ENCODE data around the gene TPP1. TPM values are rescaled to one million over a fixed set of nuclear protein-coding genes. Genes with fewer than 3 reads are reported as not detected.

The TPP1 gene
- total and polyA plus RNA-seq, 4 experiments from 2014 or later, result 103 to 198 (median 169) TPM

- Histone ChIP-seq H3K4me1 (ENCODE audit: insufficient read depth, low read length) (peaks cover 15% of the 10 kb centered on the region), H3K36me3 (ENCODE audit: insufficient read depth, low read length) (no peaks in the 10 kb centered on the region), H3K4me3 (ENCODE audit: low read length in 2 of 2) (no peak overlapping the region), H3K27me3 (ENCODE audit: insufficient read depth, low read length) (no peaks in the 10 kb centered on the region), H3K27ac (ENCODE audit: low read depth, low read length) (no peak overlapping the region), H3K9me3 (ENCODE audit: control insufficient read depth in 1 of 2, low read length in 2 of 2) (no peaks in the 10 kb centered on the region)
- Mint-ChIP-seq H3K9me3 (no peaks in the 10 kb centered on the region), H3K27ac (no peak overlapping the region), H3K4me3 (no peak overlapping the region), H3K36me3 (peaks cover 0 to 8% of the 10 kb centered on the region in 2 donors), H3K4me1 (peaks cover 8 to 19% (median 13%) of the 10 kb centered on the region in 4 donors), H3K27me3 (no peaks in the 10 kb centered on the region)
- intact Hi-C loops (cut with micrococcal nuclease), result no loop called here
- CTCF ChIA-PET (ENCODE audit: partially characterized antibody), result interaction anchor here (1.2 kb wide), 1 partner anchor 9 kb away, joined by 4 read pairs; no protein-coding TSS in a partner anchor
- POLR2A ChIA-PET (ENCODE audit: partially characterized antibody), result interaction anchor here (0.7 to 3.6 kb wide), 5 partner anchors 11 to 53 kb away, joined by 3 to 27 read pairs (median 9); partner anchors contain the start of genes MRPL17, TAF10 and TPP1
- DNase-seq, result no peak
Measured at GRCh38 chr11:6629892-6630631, 10.8 kb upstream of the TPP1 start.

GRCh38 chr11:6629573-6629891 is 10.3 kb upstream of the TPP1 start:
- Histone ChIP-seq H3K4me1 (ENCODE audit: insufficient read depth, low read length) (peaks cover 15% of the 10 kb centered on the region), H3K27me3 (ENCODE audit: insufficient read depth, low read length) (no peaks in the 10 kb centered on the region), H3K36me3 (ENCODE audit: insufficient read depth, low read length) (no peaks in the 10 kb centered on the region), H3K27ac (ENCODE audit: low read depth, low read length) (no peak overlapping the region), H3K4me3 (ENCODE audit: low read length in 2 of 2) (no peak overlapping the region), H3K9me3 (ENCODE audit: control insufficient read depth in 1 of 2, low read length in 2 of 2) (no peaks in the 10 kb centered on the region)
- ChIA-PET POLR2A (ENCODE audit: partially characterized antibody) (interaction anchor here (0.7 to 3.6 kb wide), 4 partner anchors 11 to 54 kb away, joined by 3 to 27 read pairs (median 8); partner anchors contain the start of genes MRPL17, TAF10 and TPP1), CTCF (ENCODE audit: partially characterized antibody) (no interaction called here)
- intact Hi-C loops (cut with micrococcal nuclease), result no loop called here
- DNase-seq, result no peak
- H3K9me3 Mint-ChIP-seq, result no peaks in the 10 kb centered on the region
- no peak overlapping the region for H3K27ac Mint-ChIP-seq
- no peaks in the 10 kb centered on the region for H3K27me3 Mint-ChIP-seq
- H3K36me3 Mint-ChIP-seq, result peaks cover 0 to 9% of the 10 kb centered on the region in 2 donors
- H3K4me3 Mint-ChIP-seq, result no peak overlapping the region
- H3K4me1 Mint-ChIP-seq, result peaks cover 8 to 19% (median 13%) of the 10 kb centered on the region in 4 donors

- no peaks in the 10 kb centered on the region for H3K27me3 ChIP-seq (ENCODE audit: insufficient read depth, low read length)
- H3K9me3 ChIP-seq (ENCODE audit: control insufficient read depth in 1 of 2, low read length in 2 of 2), result no peaks in the 10 kb centered on the region
- no peaks in the 10 kb centered on the region for H3K27me3 Mint-ChIP-seq
- H3K27ac ChIP-seq (ENCODE audit: low read depth, low read length), result no peak overlapping the region
- DNase-seq, result no peak
- H3K36me3 Mint-ChIP-seq, result peaks cover 0 to 13% of the 10 kb centered on the region in 2 donors
- no peak overlapping the region for H3K4me3 ChIP-seq (ENCODE audit: low read length in 2 of 2)
- intact Hi-C loops (cut with micrococcal nuclease), result no loop called here
- H3K36me3 ChIP-seq (ENCODE audit: insufficient read depth, low read length), result no peaks in the 10 kb centered on the region
- H3K4me1 ChIP-seq (ENCODE audit: insufficient read depth, low read length), result peaks cover 15% of the 10 kb centered on the region
- ChIA-PET POLR2A (ENCODE audit: partially characterized antibody) (interaction anchor here (0.8 to 3.6 kb wide), 3 partner anchors 10 to 24 kb away, joined by 3 to 27 read pairs (median 14); partner anchors contain the start of genes TAF10 and TPP1), CTCF (ENCODE audit: partially characterized antibody) (interaction anchor here (1.4 kb wide), 1 partner anchor 12 kb away, joined by 3 read pairs; no protein-coding TSS in a partner anchor)
- peaks cover 8 to 19% (median 13%) of the 10 kb centered on the region in 4 donors for H3K4me1 Mint-ChIP-seq
- peak overlapping the region in 1 of 8 donors; percentile 15 for H3K4me3 Mint-ChIP-seq
- no peaks in the 10 kb centered on the region for H3K9me3 Mint-ChIP-seq
- H3K27ac Mint-ChIP-seq, result peak overlapping the region in 1 of 7 donors; percentile 48
Measured at GRCh38 chr11:6628526-6628925, 9.3 kb upstream of the TPP1 start.

- peaks cover 8 to 19% (median 13%) of the 10 kb centered on the region in 4 donors for H3K4me1 Mint-ChIP-seq
Measured at GRCh38 chr11:6627762-6628241, 8.6 kb upstream of the TPP1 start.

GRCh38 chr11:6626971-6627761 is 7.9 kb upstream of the TPP1 start:
- no peaks in the 10 kb centered on the region for H3K9me3 ChIP-seq (ENCODE audit: control insufficient read depth in 1 of 2, low read length in 2 of 2)
- CTCF ChIA-PET (ENCODE audit: partially characterized antibody), result interaction anchor here (1.2 to 1.4 kb wide), 3 partner anchors 9 to 23 kb away, joined by 3 to 6 read pairs (median 3); no protein-coding TSS in a partner anchor
- peaks cover 0 to 13% of the 10 kb centered on the region in 2 donors for H3K36me3 Mint-ChIP-seq

More at GRCh38 chr11:6627762-6628241, 8.6 kb upstream of the TPP1 start:
- intact Hi-C loops (cut with micrococcal nuclease), result no loop called here
- CTCF ChIA-PET (ENCODE audit: partially characterized antibody), result interaction anchor here (1.2 to 1.4 kb wide), 3 partner anchors 10 to 23 kb away, joined by 3 to 6 read pairs (median 3); no protein-coding TSS in a partner anchor
- Histone ChIP-seq H3K4me1 (ENCODE audit: insufficient read depth, low read length) (peaks cover 15% of the 10 kb centered on the region), H3K27ac (ENCODE audit: low read depth, low read length) (peak overlapping the region; percentile 3), H3K4me3 (ENCODE audit: low read length in 2 of 2) (no peak overlapping the region), H3K36me3 (ENCODE audit: insufficient read depth, low read length) (no peaks in the 10 kb centered on the region), H3K9me3 (ENCODE audit: control insufficient read depth in 1 of 2, low read length in 2 of 2) (no peaks in the 10 kb centered on the region), H3K27me3 (ENCODE audit: insufficient read depth, low read length) (no peaks in the 10 kb centered on the region)
- peak in 3 of 5 donors; percentile 25 to 33 (median 26) for DNase-seq
- POLR2A ChIA-PET (ENCODE audit: partially characterized antibody), result interaction anchor here (1.1 to 3.6 kb wide), 4 partner anchors 9 to 25 kb away, joined by 3 to 27 read pairs (median 10); partner anchors contain the start of genes TAF10 and TPP1
- Mint-ChIP-seq H3K9me3 (no peaks in the 10 kb centered on the region), H3K27ac (peak overlapping the region; percentile 18 to 95 (median 48)), H3K36me3 (peaks cover 0 to 13% of the 10 kb centered on the region in 2 donors), H3K4me3 (peak overlapping the region; percentile 10 to 75 (median 52)), H3K27me3 (no peaks in the 10 kb centered on the region)

GRCh38 chr11:6625832-6626420 is 6.7 kb upstream of the TPP1 start:
- no peak overlapping the region for H3K27ac ChIP-seq (ENCODE audit: low read depth, low read length)
- H3K27ac Mint-ChIP-seq, result peak overlapping the region in 1 of 7 donors; percentile 15
- no peak for DNase-seq
- POLR2A ChIA-PET (ENCODE audit: partially characterized antibody), result interaction anchor here (3.6 to 3.7 kb wide), 2 partner anchors 7 to 14 kb away, joined by 18 to 27 read pairs; partner anchors contain the start of genes TAF10 and TPP1
- H3K9me3 ChIP-seq (ENCODE audit: control insufficient read depth in 1 of 2, low read length in 2 of 2), result no peaks in the 10 kb centered on the region
- peaks cover 15% of the 10 kb centered on the region for H3K4me1 ChIP-seq (ENCODE audit: insufficient read depth, low read length)
- no peaks in the 10 kb centered on the region for H3K27me3 ChIP-seq (ENCODE audit: insufficient read depth, low read length)
- CTCF ChIA-PET (ENCODE audit: partially characterized antibody), result no interaction called here
- intact Hi-C loops (cut with micrococcal nuclease), result no loop called here
- no peaks in the 10 kb centered on the region for H3K36me3 ChIP-seq (ENCODE audit: insufficient read depth, low read length)
- no peaks in the 10 kb centered on the region for H3K9me3 Mint-ChIP-seq
- H3K4me1 Mint-ChIP-seq, result peaks cover 8 to 19% (median 13%) of the 10 kb centered on the region in 4 donors
- no peak overlapping the region for H3K4me3 ChIP-seq (ENCODE audit: low read length in 2 of 2)
- H3K36me3 Mint-ChIP-seq, result peaks cover 0 to 8% of the 10 kb centered on the region in 2 donors
- H3K27me3 Mint-ChIP-seq, result no peaks in the 10 kb centered on the region
- H3K4me3 Mint-ChIP-seq, result peak overlapping the region in 1 of 8 donors; percentile 70

More at GRCh38 chr11:6626971-6627761, 7.9 kb upstream of the TPP1 start:
- peaks cover 15% of the 10 kb centered on the region for H3K4me1 ChIP-seq (ENCODE audit: insufficient read depth, low read length)
- no peaks in the 10 kb centered on the region for H3K36me3 ChIP-seq (ENCODE audit: insufficient read depth, low read length)
- H3K27me3 ChIP-seq (ENCODE audit: insufficient read depth, low read length), result no peaks in the 10 kb centered on the region
- H3K4me3 Mint-ChIP-seq, result peak overlapping the region; percentile 10 to 75 (median 52)
- H3K4me1 Mint-ChIP-seq, result peaks cover 8 to 19% (median 13%) of the 10 kb centered on the region in 4 donors
- no peaks in the 10 kb centered on the region for H3K9me3 Mint-ChIP-seq
- H3K27ac Mint-ChIP-seq, result peak overlapping the region; percentile 14 to 95 (median 39)
- no peak for DNase-seq
- no peaks in the 10 kb centered on the region for H3K27me3 Mint-ChIP-seq
- H3K4me3 ChIP-seq (ENCODE audit: low read length in 2 of 2), result no peak overlapping the region
- intact Hi-C loops (cut with micrococcal nuclease), result no loop called here
- POLR2A ChIA-PET (ENCODE audit: partially characterized antibody), result interaction anchor here (1.1 to 3.6 kb wide), 4 partner anchors 9 to 24 kb away, joined by 3 to 27 read pairs (median 10); partner anchors contain the start of genes TAF10 and TPP1
- no peak overlapping the region for H3K27ac ChIP-seq (ENCODE audit: low read depth, low read length)

Data from CD4-positive, alpha-beta memory T cell (primary cell).